HG03108 (cell line): ENCODE data around the gene PDGFRB.

Source experiments
- ATAC-seq: cut with Tn5 transposase; IDR thresholded peaks from one replicate; pipeline ENCODE4 v1.9.1; 2021; ENCODE audit warnings: moderate library complexity; ENCODE audit not compliant: unreplicated experiment

Gene PDGFRB

DNA sequence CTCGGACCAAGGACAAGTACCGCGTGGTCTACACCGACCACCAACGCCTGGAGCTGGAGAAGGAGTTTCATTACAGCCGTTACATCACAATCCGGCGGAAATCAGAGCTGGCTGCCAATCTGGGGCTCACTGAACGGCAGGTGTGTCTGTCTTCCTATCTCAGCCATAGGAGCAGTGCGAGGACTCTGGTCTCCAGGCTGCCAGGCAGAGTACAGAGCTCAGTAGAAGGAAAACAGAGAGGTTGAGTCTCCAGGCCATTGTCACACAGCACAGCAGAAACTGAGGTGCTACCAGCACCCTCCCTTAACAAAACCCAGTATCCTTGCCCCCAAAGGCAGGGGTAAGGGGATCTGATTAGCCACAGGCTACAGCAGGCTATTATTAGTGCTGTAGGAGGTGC lies 27.1 kb upstream of the PDGFRB start:
- no peak for ATAC-seq

DNA sequence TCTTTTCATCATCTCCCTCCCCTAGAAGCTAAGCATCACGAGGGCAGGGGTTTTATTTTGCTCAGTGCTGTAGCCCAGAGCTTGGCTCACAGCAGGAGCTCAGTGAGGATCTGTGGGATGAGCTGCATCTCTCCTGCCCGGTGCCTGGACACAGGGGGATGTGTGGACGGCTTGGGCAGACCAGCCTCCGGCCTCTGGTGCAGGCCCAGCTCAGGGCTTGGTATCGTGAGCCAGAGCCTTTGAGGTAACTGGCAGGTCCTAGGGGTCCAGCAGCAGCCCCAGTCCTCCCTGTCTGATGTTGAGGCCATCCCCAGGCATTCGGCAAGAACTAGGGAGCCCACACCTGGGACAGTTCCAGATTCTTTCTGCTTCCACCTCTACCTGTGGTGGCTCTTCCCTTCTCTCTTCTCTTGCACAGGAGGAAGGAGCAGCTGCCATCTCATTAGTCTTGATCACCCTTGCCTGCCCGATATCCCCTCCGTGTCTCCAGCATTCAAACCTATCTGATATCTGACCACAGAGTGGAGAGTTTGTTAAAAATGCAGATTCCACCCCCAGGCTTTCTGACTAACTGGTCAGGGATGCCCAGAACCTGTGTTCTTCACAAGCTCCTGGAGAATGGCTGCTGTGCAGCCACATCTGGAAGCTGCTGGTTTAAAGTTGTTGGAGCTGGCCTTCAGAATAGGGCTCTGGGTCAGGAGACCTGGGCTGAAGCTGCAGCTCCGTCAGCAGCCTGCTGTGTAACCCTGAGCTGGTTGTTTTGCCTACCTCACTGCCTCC lies 26.3 kb upstream of the PDGFRB start:
- ATAC-seq = no peak

DNA sequence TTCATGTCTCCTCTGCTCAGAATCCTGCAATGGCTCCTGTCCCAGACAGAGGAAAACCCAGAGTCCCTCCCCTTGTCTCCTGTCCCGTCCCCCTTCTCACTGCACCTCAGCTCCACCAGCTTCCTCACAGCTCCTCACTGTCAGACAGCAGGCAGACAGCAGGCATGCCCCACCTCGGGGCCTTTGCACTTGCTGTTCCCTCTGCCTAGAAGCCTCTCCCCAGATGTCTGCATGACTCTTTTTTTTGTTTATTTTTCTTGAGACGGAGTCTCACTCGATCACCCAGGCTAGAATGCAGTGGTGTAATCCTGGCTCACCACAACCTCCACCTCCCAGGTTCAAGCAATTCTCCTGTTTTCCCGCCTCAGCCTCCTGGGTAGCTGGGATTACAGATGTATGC lies 25.4 kb upstream of the PDGFRB start:
- ATAC-seq = no peak

DNA sequence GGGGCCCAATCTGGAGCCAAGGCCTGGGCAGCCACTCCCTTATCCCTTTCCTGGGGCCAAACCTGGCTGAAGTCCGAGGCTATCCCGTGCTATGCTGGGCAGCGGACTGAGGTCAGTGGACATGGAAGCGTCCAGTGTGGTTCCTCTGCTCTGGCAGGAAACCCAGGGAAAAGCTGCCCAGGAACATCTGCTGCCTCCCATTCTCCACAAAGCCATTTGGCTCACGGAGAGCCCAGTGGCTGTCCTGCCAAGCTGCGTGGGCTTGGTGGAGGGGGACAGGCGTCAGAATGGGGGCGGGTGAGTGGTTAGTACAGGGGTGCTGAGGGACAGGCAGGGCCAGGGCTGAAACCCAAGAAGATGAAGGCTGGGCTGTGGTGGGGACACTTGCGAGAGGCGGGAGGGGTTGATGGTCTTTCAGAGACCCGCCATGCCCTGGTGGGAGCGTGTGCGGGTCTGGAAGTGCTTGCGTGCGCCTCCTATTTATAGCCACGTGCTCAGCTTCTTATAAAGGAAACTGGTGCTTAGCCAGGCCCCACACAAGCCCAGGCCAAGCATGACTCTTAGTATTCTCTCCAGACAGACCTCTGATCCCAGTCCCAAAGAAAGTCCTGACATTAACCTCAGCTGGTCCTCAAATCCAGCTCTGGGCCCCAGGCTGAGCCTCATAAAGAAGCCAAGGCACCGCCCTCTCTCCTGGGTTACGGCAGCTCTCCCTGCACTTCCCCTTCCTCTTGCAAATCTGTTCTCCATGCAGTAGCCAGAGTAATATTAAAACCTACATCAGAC lies 24.8 kb upstream of the PDGFRB start:
- no peak for ATAC-seq

DNA sequence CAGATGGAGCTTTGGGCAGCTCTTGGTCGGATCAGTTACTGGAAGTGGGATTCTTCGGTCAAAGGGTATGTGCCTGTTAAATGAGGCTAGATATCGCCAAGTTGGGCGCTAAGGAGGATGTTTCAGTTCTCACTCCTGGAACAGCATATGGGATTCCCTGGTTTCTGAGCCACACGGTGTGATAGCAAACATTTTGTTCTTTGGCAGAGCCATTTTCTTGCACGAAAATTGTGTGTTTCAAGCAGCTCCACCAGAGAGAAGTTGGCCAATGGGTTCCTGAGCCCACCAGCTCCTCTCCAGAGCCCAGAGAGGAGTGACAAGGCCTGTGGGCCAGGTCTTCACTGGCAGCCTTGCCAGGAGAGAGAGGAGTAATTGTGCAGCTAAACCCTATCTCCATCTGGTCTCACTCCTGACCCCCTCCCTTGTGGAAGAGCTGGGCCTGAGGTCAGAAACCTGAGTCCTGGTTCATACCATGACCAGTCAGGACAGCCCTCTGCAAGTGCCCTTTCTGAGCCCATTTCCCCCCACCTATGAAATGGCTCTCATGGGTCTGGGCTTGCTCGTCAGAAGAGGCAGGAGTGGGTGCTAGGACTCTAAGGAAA lies 23.5 kb upstream of the PDGFRB start:
- ATAC-seq = no peak

DNA sequence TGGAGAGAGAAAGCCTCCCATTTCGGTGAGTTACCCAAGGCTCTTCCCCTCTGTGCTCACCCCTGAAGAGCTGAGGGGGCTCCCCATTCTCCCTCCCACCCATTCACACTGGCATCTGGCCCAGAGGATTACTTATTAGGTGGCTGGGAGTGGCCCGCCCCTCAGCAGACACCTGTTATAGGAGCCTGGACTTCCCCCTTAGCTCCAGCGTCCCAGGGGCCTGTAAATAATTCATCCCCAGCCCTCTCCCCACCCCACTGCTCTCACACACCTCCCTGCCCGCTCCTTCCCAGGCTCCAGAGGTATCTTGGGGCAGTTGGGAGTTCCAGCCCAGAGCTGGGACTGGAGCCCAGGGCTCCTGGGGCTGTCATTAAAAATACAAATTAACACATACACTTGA lies 22.6 kb upstream of the PDGFRB start:
- ATAC-seq = no peak

DNA sequence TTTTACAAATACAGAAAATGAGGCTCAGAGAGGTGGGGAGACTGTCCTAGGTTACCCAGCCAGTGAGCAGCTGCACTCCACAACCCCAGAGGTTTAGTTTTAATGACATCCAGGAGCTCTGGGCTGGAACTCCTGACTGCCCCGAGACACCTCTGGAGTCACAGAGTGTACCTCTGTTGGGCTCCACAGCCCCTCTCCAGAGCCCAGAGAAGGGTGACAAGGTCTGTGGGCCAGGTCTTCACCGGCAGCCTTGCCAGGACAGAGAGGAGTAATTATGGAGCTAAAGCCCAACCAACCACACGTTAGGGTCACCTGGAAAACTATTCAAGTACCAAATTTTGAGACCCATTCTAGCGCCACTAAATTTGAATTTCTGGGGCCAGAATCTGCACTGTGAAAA lies 22.1 kb upstream of the PDGFRB start:
- ATAC-seq = no peak

DNA sequence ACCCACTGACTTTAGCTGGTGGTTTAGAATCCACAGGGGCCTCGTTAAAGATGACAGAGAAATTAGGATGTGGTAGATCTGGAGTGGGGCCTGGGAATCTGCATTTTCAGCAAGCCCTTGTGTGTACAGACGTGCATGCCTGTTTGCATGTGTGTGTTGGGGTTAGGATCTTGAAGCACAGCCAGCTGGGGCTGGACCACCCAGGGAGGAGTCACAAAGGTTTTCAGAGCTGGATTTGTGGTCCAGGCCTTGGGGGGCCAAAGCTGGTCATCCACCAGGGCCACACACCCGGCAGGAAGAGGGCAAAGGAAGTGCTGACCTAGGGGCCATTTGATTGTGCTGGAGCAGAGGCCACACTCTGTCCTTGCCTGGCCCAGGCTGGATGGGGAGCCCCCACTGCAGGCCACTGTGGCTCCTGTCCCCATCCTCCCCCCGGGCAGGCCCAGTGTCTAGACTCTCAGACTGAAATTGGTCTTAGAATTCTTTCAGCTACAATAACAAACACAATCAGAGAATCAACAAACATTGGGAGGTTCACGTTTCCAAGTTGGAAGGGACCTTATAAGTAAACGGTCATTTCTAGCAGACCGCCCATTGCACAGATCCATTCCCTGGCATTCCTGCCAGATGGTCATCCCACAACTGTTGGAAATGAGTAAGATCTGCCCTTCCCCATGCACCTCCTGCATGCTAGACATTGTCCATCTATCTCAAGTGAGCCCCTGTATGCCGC lies 21.3 kb upstream of the PDGFRB start:
- ATAC-seq = no peak

DNA sequence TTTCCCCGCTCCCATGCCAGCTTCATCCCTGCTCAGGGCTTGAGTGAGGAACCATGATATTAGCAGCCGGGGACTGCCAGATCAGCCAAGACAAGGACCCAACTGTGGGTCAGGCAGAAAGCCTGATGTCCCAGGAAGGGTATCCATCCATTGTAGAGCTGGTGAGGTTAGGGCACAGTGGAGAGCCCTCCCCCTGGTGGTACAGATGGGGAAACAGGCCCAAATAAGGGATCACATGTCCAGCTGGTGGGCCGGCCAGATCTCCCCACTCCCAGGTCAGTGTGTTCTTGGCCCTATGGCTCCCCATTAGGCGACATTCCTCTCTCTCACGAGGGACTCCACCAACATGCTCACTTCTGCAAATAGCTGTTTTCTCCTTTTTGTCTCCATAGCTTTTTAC lies 19.9 kb upstream of the PDGFRB start:
- no peak for ATAC-seq

DNA sequence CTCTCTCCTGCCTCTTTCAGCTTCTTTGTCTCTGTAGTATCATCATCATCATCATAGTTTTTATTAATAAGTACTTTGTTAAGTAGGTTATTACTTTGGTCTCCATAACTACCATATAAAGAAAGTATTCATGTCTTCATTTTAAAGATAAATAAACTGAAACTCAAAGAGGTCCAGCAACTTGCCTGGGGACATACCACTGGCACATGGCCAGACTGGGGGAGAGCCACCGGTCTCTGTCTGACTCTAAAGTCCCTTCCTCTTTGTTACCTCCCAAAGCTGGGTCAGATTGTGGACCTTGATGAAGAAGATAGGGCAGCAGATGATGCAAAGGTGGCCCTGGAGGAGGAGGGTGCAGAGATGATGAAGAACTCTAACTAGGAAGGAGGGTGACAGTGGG lies 19.4 kb upstream of the PDGFRB start:
- ATAC-seq = no peak

DNA sequence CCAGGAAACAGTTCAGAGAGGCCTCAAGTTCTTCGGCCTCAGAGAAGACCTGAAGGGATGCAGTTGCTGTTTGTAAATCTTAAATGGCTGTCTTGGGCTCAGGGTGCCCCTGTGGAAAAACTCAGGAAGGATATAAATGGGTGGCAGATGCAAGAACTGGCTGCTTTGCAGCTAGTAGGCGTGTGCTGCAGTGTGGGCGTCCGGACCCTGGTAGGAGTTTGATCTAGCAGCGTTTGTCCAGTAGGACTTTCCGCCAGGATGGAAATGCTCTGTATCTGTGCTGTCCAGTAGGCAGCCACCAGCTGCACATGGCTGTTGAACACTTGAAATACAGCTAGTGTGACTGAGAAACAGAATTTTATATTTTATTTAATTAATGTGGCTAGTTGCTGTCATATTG lies 18.6 kb upstream of the PDGFRB start:
- no peak for ATAC-seq

DNA sequence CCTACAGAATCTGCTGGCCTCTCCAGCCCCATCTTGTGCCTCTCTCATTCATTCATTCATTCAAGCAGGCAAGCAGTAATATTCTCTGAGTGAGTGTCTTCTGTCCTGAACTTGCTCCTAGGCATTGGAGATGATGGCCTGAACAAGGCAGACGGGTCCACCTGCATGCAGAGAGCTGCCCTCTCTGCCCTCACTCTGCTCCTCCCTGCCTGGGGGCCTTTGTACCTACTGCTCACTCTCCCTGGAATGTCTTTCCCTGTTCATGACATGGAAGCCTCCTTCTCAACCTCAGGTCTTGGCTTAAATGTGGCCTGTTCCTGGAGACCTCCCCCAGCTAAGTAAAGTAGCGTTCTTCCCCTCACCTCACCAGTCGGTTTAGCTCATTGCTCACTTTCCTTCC lies 17.5 kb upstream of the PDGFRB start:
- ATAC-seq = no peak

DNA sequence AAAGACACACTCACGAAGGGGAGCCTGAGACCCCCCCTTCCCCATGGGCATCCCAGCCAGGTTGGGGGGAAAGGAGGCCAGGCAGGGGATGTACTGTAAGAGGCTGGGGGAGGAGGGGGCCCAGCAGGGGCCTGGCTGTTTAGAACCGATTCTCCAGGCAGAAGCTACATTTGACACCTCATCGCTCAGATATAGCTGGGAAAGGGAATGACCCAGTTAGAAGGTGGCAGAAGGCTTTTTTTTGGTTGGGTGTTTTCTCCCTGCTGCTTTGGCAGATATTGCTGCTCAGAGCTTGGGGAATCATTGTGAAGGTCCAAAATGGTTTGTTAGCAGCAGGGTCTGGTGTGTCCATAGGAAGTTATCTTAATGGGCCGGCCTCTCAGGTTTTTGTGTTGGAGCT lies 16.9 kb upstream of the PDGFRB start:
- ATAC-seq = no peak

DNA sequence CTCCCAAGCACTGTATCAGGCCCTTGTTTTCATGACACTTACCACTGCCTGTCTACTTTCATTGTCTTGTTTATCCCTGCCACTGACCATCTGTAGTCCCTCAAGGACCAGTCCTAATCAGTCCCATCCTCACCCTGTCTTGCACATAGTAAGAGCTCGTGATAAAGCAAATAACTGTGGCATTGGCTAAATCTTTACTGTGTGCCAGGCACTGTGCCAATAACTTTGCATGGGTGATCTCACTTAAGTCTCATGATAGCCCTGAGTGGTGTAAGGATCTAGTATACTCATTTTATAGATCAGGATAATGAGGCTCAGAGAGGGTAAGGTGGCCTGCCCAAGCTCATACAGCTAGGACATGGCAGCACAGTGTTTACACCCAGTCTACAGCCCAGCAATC lies 16.5 kb upstream of the PDGFRB start:
- ATAC-seq = no peak

DNA sequence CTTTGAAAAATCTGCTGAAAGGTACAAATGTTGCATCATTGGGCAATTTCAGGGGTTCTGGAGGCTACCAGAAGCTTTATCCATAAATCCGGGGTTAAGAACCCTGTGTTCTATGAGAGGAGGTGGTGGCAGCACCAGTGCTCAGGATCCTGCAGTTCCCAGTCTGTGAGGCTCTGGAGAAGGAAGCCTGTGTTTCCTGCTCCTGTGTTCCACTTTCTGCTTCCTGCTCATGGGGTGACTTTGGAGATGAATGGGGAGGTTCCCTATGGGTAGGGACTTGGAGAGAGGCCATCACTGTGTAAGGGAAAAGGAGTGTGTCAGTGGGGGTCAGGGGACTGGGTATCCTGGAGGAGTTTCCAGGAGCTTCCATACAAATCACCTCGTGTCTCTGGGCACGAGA lies 13.2 kb upstream of the PDGFRB start:
- ATAC-seq = no peak

DNA sequence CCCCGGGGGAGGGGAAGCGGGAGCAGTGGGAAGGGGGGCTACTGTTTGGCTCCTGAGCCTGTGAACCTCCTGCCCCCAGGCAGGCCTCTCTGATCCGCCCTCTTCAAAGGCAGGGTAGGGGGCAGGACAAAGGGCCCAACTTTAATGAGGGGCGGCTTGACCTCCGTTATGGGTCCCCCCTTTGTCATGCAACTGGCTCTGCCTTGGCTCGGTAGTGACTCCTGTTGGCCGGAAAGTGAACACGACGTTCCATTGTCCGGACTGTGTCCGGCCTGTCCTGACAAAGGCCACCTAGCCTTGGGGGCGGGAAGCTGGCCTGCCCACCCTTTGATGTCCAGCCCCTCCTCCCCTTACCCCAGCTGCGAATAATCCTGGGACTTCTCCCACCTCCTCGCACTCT lies 12.3 kb upstream of the PDGFRB start:
- ATAC-seq = no peak

DNA sequence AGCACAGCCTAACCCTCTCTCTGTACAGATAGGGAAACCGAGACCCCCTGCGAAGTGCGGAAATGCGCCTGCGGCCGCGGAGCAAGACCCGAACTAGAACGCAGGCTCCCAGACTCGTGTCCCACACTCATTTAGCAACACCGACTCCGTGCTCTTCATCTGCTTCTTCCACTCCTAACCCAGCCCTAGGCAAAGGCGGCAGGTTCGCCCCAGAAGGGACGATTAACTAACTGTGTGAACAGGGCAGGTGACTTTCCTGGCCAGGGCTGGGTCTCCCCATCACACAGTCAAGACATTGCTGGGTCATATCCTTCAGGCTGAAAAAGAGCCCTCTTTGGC lies 11.8 kb upstream of the PDGFRB start:
- ATAC-seq = no peak

DNA sequence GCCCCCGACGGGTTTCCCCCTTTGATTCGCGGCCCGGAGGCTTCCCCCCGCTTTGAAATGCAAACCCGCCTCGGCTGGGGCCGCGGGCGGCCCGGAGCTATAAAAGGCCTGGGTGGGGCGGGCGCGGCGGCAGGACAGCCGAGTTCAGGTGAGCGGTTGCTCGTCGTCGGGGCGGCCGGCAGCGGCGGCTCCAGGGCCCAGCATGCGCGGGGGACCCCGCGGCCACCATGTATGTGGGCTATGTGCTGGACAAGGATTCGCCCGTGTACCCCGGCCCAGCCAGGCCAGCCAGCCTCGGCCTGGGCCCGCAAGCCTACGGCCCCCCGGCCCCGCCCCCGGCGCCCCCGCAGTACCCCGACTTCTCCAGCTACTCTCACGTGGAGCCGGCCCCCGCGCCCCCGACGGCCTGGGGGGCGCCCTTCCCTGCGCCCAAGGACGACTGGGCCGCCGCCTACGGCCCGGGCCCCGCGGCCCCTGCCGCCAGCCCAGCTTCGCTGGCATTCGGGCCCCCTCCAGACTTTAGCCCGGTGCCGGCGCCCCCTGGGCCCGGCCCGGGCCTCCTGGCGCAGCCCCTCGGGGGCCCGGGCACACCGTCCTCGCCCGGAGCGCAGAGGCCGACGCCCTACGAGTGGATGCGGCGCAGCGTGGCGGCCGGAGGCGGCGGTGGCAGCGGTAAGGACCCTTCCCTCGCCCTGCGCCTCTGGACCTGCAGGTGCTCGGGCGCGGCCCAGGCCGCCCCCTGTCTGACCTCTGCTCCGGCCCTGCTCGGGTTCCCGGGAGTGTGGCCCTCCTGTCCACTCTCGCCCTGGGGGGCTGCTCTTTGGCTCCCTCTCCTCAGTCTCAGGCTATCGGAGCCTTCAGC lies 11.2 kb upstream of the PDGFRB start, which contains the start of gene CDX1:
Gene CDX1 (plus strand): TSS at position 129 of the 862 bp plus-strand sequence. CDS start 99 bp downstream, at position 228.
- no peak for ATAC-seq

DNA sequence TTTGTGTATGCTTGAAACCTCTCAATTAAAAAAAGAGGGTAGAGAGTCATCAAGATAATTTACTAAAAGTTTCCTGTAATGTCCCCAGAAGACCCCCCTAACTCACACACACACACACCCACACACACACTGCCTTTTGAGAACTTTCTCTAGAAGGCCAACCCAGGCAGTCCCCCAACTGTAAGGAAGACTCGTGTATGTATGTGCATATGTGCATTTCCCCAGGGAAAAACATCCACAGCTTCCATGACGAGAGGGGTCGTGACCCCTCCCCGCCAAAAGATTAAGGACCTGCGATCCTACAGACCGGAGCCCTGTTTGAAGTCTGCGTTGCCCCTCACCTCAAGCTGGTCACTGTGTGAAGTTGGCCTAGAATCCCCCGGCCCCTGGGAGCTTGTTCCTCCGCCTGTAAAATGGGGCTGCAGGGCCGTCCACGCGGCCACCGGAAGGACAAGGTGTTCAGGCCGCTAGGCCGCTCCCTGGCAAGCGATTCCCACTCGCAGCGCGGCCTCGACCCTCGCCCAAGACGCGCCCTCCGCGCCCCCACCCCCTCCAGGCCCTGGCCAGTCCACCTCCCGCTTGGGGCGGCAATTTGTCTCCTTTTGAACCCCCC lies 10.5 kb upstream of the PDGFRB start:
- ATAC-seq = no peak
